GM21360 (cell line): ENCODE results near the gene CLIP1.
"Not testable (repeated sequence)": the region's sequence is repeated elsewhere in the genome, so short reads cannot be mapped to it uniquely, and the experiment has no call there.

Experiments
- ATAC-seq: cut with Tn5 transposase; IDR thresholded peaks from one replicate; pipeline ENCODE4 v1.9.1; 2021; ENCODE audit warnings: mild to moderate bottlenecking, moderate library complexity; ENCODE audit not compliant: unreplicated experiment

CLIP1 gene

GRCh38 chr12:122357536-122357935 is 64.9 kb downstream of the CLIP1 start:
- ATAC-seq: not testable (repeated sequence)

DNA sequence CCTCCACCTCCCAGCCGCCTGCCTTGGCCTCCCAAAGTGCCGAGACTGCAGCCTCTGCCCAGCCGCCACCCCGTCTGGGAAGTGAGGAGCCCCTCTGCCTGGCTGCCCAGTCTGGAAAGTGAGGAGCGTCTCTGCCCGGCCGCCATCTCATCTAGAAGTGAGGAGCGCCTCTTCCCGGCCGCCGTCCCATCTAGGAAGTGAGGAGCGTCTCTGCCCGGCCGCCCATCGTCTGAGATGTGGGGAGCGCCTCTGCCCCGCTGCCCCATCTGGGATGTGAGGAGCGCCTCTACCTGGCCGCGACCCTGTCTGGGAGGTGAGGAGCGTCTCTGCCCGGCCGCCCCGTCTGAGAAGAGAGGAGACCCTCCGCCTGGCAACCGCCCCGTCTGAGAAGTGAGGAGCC is 65.5 kb downstream of the CLIP1 start:
- ATAC-seq: not testable (repeated sequence)

DNA sequence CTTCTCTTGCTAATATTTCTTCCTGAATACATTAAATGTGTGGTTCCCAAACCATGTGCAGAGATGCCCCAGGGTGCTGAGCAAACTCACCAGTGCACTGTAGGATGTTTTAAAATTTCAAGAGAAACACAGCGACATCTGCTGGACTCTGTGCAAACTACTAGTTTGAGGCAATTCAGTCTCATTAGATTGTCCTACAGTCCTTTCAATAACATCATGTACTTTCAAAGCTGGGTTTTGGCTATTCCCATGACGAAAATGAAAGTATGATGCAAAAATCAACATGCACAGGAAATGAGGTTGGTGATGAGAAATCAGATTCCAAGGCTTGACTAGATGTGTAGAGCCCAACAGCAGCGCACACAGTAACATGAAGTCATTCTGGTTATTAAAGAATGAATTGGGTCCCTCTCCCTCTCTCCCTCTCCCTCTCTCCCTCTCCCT is 66.3 kb downstream of the CLIP1 start:
- no peak for ATAC-seq

GRCh38 chr12:122355706-122356105 is 66.8 kb downstream of the CLIP1 start:
- no peak for ATAC-seq

DNA sequence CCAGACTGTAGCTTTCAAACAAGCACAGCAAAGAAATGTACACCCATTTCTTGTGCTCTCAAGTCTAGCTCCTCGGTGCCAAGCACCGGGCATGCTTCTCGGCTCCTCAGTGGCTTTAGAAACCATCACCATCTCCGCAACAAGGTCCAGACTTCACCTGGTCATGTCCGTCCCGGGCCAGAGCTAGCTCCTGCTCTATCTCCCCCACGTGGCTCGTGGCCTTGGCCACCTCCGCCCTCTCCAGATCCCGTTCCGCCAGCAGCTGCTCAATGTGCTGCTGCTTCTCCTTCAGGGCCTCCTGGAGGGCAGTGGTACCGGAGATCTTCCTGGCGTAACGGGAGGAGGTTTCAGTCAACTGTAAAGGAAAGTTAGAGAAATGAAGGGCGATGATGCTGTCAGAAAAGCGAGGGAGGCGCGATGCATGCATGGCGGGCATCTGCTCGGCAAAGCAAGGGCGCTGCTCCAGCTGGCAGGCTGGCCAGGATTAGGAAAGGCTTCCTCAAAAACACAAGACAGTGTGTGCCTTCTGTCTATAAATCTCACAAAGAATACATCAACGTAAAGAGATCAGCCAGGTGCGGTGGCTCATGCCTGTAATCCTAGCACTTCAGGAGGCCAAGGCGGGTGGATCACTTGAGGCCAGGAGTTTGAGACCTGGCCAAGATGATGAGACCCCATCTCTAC is 67.4 kb downstream of the CLIP1 start:
- ATAC-seq: no peak

GRCh38 chr12:122352394-122352793 is 70.1 kb downstream of the CLIP1 start:
- no peak for ATAC-seq

DNA sequence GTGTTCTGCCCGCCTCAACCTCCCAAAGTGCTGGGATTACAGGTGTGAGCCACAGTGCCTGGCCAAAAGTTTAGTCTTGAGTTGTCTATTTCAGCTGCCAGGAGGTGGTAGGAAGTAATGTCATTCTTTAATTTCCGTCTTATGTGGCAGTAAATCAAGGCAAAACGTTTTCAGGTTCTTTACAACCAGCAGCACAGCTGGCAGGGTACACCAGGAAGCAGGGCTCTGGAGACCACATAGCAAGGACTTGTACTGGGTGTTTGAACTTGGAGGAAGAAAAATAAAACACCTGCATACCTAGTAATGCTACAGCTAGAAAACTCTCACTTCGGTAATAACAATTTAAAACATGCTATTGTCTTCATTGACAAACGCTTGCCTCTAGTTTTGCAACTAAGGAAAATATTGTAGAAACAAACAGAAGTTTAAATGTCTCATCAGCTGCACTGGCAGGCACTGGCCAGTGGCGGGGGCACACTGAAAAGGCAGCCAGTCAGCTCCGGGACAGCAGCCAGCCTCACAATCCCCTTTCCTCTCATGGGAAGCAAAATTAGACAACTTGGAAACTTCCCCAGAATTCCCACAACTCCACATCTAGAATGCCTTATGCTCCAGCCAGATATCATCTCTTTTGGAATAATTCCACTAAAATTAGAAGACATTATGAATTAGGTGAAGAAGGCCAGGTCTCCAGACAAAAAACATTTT is 72.2 kb downstream of the CLIP1 start:
- ATAC-seq: no peak

GRCh38 chr12:122349078-122349477 is 73.4 kb downstream of the CLIP1 start:
- no peak for ATAC-seq

- ATAC-seq: no peak
These were observed 74.0 kb downstream of the CLIP1 start for GRCh38 chr12:122348505-122348904.

DNA sequence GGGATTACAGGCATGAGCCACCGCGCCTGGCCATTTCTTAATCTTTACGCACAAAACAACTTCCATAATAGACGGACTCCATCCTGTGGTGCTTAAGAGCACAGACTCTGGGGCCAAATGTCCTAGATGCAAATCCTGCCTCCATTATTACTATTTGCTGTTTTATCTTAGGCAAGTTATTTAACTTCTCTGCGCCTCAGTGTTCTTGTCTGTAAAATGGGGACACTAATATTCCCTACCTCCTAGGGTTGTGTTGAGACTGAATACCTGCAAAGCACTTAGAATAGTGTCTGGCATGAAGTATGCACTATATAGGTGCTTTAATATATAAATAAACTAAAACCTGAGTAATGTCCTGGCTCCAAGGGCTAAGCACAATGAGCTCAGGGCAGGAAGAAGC is 76.4 kb downstream of the CLIP1 start:
- no peak for ATAC-seq

GRCh38 chr12:122345042-122345441 is 77.4 kb downstream of the CLIP1 start:
- ATAC-seq: no peak

- ATAC-seq: no peak
These were observed 86.2 kb downstream of the CLIP1 start for GRCh38 chr12:122336015-122336946.

DNA sequence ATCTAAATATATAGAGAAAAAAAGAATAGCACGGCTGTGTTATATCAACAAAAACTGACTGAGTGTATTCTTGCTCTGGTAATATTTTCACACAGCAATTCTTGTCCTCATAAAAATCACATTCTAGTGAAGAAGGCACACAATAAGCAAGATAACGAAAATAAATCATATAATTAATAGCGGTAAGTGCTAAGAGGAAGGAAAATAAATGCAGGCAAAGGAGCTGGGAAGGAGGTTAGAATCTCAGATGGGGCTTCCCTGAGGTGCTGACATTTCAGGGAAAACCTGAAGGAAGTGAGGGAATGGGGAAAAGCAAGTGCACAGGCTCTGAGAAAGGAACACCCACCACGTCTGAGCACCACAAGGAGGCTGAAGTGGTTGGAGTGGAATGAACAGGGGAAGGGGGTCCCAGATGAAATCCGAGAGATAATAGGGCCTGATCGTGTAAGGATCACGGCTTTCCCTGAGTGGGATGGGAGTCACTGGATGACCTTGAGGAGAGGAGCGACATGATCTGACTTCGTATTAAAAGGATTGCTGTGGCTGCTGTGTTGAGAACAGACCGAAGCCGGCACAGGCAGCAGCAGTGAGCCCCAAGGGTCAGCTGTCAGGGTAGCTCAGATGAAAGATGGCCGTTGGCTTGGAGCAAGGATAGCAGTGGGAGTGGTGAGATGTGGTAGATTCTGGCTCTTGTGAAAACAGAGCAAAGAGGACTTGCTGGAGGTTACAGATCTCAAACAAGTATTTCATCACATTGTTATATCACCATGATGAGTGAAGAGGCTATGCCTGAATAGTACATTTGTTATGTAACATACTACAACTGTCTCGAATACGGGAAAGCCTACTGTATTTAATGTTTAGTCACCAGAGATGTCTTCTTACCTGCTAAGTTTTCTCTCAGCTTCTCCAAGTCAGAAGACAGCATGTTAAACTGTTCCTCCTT is 89.1 kb downstream of the CLIP1 start:
- ATAC-seq: no peak

DNA sequence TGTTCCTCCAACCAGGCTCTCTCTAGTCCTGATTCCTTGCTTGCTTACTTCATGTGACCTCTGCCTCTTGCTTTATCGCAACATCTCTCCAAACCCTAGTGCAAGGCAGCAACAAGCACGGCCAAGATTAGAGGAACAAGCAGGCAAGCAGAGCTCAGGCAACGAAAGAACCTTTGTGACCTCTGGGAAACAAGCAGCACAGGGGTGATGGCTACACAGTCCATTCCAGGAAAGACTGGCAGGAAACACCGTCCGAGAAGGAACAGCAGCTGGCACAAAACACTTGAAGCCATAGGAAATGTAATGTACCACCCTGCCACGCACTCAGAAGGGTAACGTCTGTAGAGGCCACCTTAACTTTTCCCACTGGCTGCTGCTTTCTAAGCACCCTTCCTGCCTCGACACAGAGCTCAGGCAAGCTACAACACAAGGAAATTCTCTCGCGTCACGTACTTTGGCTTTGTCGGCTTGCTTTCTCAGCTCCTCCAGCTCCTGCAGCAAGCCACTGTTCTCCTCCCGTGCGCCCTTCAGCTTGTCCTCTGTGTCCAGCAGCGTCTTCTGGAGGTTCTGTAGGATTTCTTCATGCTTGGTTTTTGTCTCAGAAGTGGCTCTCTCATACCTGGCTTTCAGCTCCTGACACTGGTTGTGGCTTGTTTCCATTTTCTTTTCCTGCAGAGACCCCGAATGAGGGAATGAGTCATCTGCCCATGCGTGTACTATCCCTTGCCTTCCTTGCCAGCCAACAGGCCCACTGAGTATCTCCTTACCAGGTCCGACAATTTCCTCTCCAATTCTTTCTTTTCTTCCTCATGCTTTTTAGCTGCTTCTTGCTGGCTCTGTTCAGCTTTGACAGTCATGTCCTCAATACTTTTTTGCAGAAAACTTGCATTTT is 94.7 kb downstream of the CLIP1 start:
- ATAC-seq: no peak

DNA sequence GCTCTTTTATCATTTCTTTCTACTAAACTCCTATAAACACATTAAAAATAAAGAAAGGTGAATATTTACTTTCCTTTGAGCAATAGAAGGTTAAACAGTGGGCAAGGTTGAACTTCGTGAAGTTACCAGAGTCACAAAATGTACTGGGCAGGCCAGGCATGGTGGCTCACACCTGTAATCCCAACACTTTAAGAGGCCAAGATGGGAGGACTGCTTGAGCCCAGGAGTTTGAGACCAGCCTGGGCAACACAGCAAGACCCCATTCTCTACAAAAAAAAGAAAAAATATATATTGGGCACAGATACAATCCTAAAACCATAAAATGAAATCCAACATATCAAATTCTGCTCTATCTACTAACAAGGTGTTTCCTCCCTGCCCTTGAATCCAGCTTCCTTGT is 95.5 kb downstream of the CLIP1 start:
- ATAC-seq: no peak

- ATAC-seq: no peak
These were observed 95.9 kb downstream of the CLIP1 start for GRCh38 chr12:122326586-122326985.

DNA sequence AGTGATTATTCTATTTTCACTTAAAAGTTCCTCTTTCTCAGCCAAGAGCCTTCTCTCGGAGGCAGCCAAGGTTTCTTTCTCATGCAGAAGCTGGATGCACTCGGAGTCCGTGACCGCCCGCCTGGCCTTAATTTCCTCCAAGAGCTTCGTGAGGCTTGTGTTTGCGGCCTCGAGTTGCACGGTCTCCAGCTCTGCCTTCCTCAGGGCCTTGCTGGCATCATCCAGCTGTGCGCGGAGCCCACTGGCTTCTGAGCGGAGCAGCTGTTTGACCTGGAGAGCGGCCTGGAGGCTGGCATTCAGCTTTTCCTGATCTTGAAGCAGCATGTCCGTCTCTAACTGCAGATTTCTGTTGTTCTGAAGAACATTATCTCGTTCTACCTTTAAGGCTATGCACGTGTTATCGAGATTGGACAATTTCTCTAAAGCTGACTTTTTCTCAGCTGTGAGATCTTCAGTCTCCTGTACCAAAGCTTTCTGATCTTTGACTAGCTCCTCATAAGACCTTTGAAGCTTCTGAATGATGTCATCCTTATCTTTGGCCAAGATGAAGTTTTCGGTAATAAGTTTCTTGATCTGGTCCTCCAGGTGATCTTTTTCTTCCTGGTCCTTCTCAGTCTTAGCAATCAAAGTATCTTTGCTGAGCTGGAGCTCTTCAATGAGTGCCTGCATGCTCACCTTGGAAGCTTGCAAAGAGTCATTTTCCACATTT is 99.0 kb downstream of the CLIP1 start:
- ATAC-seq: no peak

DNA sequence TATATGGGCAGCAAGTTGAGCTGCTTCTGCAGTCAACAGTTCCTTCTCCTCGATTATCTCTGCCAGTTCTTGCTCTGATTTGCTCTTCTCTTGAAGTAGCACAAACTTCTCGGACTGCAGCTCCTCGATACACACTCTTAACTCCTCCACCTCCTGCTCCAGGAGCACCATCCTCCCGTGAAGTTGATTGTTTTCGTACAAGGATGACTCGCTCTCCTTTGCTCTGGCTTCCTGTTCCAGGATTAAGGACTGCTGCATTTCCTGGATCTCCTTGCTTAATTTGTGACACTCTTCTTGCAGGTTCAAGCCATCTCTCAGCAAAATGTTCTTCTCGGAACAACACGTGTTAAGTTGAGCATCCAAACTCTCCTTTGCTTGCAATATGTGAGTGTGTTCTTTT is 100.0 kb downstream of the CLIP1 start:
- no peak for ATAC-seq
